Neural cell (in vitro differentiated cells): ENCODE results near the gene TLCD5.

Experiments
- EZH2 ChIP-seq: fragments of 200-600, 300-800 bp; shearing (Covaris generic), sonication (generic); IDR thresholded peaks from 2 replicates; pipeline ENCODE4 v1.6.1; 2014; ENCODE audit warnings: antibody characterized with exemption, low read length, borderline replicate concordance, mild to moderate bottlenecking; ENCODE audit not compliant: insufficient read depth, poor library complexity, severe bottlenecking
- POLR2AphosphoS5 ChIP-seq: IDR thresholded peaks from 2 replicates; pipeline ENCODE4 v1.6.1; 2012
- RAD21 ChIP-seq: fragments of 450-650 bp; conservative IDR thresholded peaks from 2 replicates; pipeline ENCODE4 v1.6.1; 2014; ENCODE audit warnings: antibody characterized with exemption, mild to moderate bottlenecking, moderate library complexity
- REST ChIP-seq: IDR thresholded peaks from 2 replicates; pipeline ENCODE4 v1.6.1; 2012; ENCODE audit warnings: borderline replicate concordance
- TF ChIP-seq, protein P1 (sequence below): fragments of 450-650 bp; IDR thresholded peaks from 2 replicates; pipeline ENCODE4 v1.5.1; 2014; ENCODE audit warnings: antibody characterized with exemption, mild to moderate bottlenecking, moderate library complexity; ENCODE audit not compliant: poor library complexity, severe bottlenecking

GRCh38 chr11:120372296-120372695 is 47.2 kb downstream of the TLCD5 start:
- TF ChIP-seq, protein P1, sequence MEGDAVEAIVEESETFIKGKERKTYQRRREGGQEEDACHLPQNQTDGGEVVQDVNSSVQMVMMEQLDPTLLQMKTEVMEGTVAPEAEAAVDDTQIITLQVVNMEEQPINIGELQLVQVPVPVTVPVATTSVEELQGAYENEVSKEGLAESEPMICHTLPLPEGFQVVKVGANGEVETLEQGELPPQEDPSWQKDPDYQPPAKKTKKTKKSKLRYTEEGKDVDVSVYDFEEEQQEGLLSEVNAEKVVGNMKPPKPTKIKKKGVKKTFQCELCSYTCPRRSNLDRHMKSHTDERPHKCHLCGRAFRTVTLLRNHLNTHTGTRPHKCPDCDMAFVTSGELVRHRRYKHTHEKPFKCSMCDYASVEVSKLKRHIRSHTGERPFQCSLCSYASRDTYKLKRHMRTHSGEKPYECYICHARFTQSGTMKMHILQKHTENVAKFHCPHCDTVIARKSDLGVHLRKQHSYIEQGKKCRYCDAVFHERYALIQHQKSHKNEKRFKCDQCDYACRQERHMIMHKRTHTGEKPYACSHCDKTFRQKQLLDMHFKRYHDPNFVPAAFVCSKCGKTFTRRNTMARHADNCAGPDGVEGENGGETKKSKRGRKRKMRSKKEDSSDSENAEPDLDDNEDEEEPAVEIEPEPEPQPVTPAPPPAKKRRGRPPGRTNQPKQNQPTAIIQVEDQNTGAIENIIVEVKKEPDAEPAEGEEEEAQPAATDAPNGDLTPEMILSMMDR: no peak
- TF ChIP-seq REST (no peak), EZH2 (no peak), RAD21 (no peak), POLR2AphosphoS5 (no peak)
